ENCODE measurements around the gene POMT1.

GRCh38 chr9:131521822-131522221 is 19.1 kb downstream of the POMT1 start:
- TF ChIP-seq CTCF (conservative IDR thresholded peaks at IDR 0.05; ENCODE audit: low read depth, low read length) (no peak), EZH2 (IDR thresholded peaks at IDR 0.05; ENCODE audit: borderline replicate concordance, low read depth, low read length, poor library complexity, severe bottlenecking) (no peak)

Measured in A673 (cell line).